CD4-positive, CD25-positive, alpha-beta regulatory T cell (primary cell): ENCODE data around the gene ZNF652. TPM values are rescaled to one million over a fixed set of nuclear protein-coding genes. Genes with fewer than 3 reads are reported as not detected.
A peak's percentile ranks its signal among the peaks of the same experiment; 100 is the strongest.

Source experiments
- ATAC-seq, 2 donors: fragments of 150-1000 bp; cut with Tn5 transposase; one replicate each; pipeline ENCODE4 v1.10.0; 2021; ENCODE audit warnings: low read depth in 2 of 2, moderate number of reproducible peaks in 2 of 2, moderate library complexity in 1 of 2
- DNase-seq, 3 donors: peaks; one replicate each; pipeline versions ENCODE4 v3.0.0 to v3.0.0-alpha.2; 2012 to 2022; ENCODE audit warnings: mixed read lengths in 1 of 3
- H3K27ac ChIP-seq: one replicate; pipeline ENCODE4 v1.7.0; 2013; ENCODE audit warnings: mild to moderate bottlenecking, low read length; ENCODE audit not compliant: insufficient read depth, poor library complexity, severe bottlenecking
- H3K27me3 ChIP-seq: one replicate; pipeline ENCODE4 v1.7.0; 2013; ENCODE audit warnings: low read length; ENCODE audit not compliant: control insufficient read depth, insufficient read depth
- H3K36me3 ChIP-seq: one replicate; pipeline ENCODE4 v1.7.0; 2013; ENCODE audit warnings: mild to moderate bottlenecking, low read length, moderate library complexity; ENCODE audit not compliant: control insufficient read depth, insufficient read depth
- H3K4me1 ChIP-seq: 2 replicates; pipeline ENCODE4 v1.7.0; 2013; ENCODE audit warnings: mild to moderate bottlenecking, low read length; ENCODE audit not compliant: insufficient read depth, control insufficient read depth, poor library complexity, severe bottlenecking
- H3K4me3 ChIP-seq: one replicate; pipeline ENCODE4 v1.7.0; 2013; ENCODE audit warnings: low read depth, mild to moderate bottlenecking, low read length, moderate library complexity
- H3K9me3 ChIP-seq, 2 experiments: 1 replicate in 1 of 2; 2 replicates in 1 of 2; pipeline ENCODE4 v1.7.0; 2013; ENCODE audit warnings: low read length in 2 of 2, mild to moderate bottlenecking in 1 of 2, moderate library complexity in 1 of 2; ENCODE audit not compliant: control insufficient read depth in 2 of 2
- H3K27ac Mint-ChIP-seq, 3 donors: one replicate each; pipeline ENCODE4 v1.8.0; 2020 to 2022; ENCODE audit warnings: mild to moderate bottlenecking in 3 of 3, mixed read lengths in 3 of 3, moderate library complexity in 2 of 3
- H3K27me3 Mint-ChIP-seq: one replicate; pipeline ENCODE4 v1.8.0; 2022; ENCODE audit warnings: mild to moderate bottlenecking, mixed read lengths
- H3K36me3 Mint-ChIP-seq: one replicate; pipeline ENCODE4 v1.8.0; 2020; ENCODE audit warnings: mixed read lengths
- H3K4me1 Mint-ChIP-seq, 4 donors: one replicate each; pipeline ENCODE4 v1.8.0; 2020 to 2022; ENCODE audit warnings: mixed read lengths in 4 of 4, mild to moderate bottlenecking in 1 of 4
- H3K4me3 Mint-ChIP-seq, 4 donors: one replicate each; pipeline ENCODE4 v1.8.0; 2020 to 2022; ENCODE audit warnings: mild to moderate bottlenecking in 4 of 4, mixed read lengths in 4 of 4, moderate library complexity in 3 of 4
- H3K9me3 Mint-ChIP-seq, 7 donors: one replicate each; pipeline ENCODE4 v1.8.0; 2020 to 2022; ENCODE audit warnings: mixed read lengths in 7 of 7, mild to moderate bottlenecking in 3 of 7, moderate library complexity in 2 of 7
- polyA plus RNA-seq, 4 donors: library from polyadenylated mRNA; unstranded; fragments of 300-500 nt; fragmentation: Illumina TruSeq; gene quantifications; one replicate each; pipeline ENCODE4 v1.2.3, GENCODE V29; 2021
- total RNA-seq: library from RNA; stranded (reverse); gene quantifications from one replicate; pipeline ENCODE4 v1.2.3, GENCODE V29; 2022

ZNF652 gene
- total and polyA plus RNA-seq, 5 donors from 2014 or later = 8.9 to 34.4 (median 16.1) TPM

GRCh38 chr17:49318435-49318965 is 43.5 kb downstream of the ZNF652 start:
- H3K4me3 ChIP-seq = no peak overlapping the region
- H3K27ac Mint-ChIP-seq = peak overlapping the region in 1 of 3 donors; percentile 17
- H3K9me3 Mint-ChIP-seq = no peaks in the 10 kb centered on the region
- no peaks in the 10 kb centered on the region for H3K27me3 ChIP-seq
- H3K4me1 Mint-ChIP-seq = peaks cover 17 to 36% (median 24%) of the 10 kb centered on the region in 4 donors
- no peak for DNase-seq
- peaks cover 12% of the 10 kb centered on the region for H3K36me3 ChIP-seq
- H3K27me3 Mint-ChIP-seq = no peaks in the 10 kb centered on the region
- H3K4me1 ChIP-seq = no peaks in the 10 kb centered on the region
- no peak for ATAC-seq
- H3K27ac ChIP-seq = no peak overlapping the region
- H3K36me3 Mint-ChIP-seq = peaks cover 6% of the 10 kb centered on the region
- no peak overlapping the region for H3K4me3 Mint-ChIP-seq
- H3K9me3 ChIP-seq = no peaks in the 10 kb centered on the region

GRCh38 chr17:49316889-49317675 is 45.0 kb downstream of the ZNF652 start:
- H3K36me3 Mint-ChIP-seq = peaks cover 6% of the 10 kb centered on the region
- peaks cover 13 to 33% (median 19%) of the 10 kb centered on the region in 4 donors for H3K4me1 Mint-ChIP-seq
- Histone ChIP-seq H3K9me3 (no peaks in the 10 kb centered on the region), H3K27ac (no peak overlapping the region), H3K4me3 (no peak overlapping the region), H3K36me3 (peaks cover 15% of the 10 kb centered on the region), H3K27me3 (no peaks in the 10 kb centered on the region), H3K4me1 (no peaks in the 10 kb centered on the region)
- no peaks in the 10 kb centered on the region for H3K27me3 Mint-ChIP-seq
- H3K4me3 Mint-ChIP-seq = peak overlapping the region in 1 of 4 donors; percentile 15
- peak overlapping the region; percentile 8 to 78 (median 56) for H3K27ac Mint-ChIP-seq
- H3K9me3 Mint-ChIP-seq = no peaks in the 10 kb centered on the region
- DNase-seq = no peak
- ATAC-seq = no peak

- peaks cover 6% of the 10 kb centered on the region for H3K36me3 Mint-ChIP-seq
- H3K4me1 ChIP-seq = no peaks in the 10 kb centered on the region
- H3K9me3 ChIP-seq = no peaks in the 10 kb centered on the region
- DNase-seq (no peak), ATAC-seq (no peak)
- no peaks in the 10 kb centered on the region for H3K27me3 Mint-ChIP-seq
- H3K4me1 Mint-ChIP-seq = peaks cover 13 to 33% (median 19%) of the 10 kb centered on the region in 4 donors
- no peak overlapping the region for H3K4me3 ChIP-seq
- H3K36me3 ChIP-seq = peaks cover 24% of the 10 kb centered on the region
- peak overlapping the region in 2 of 3 donors; percentile 42 to 66 for H3K27ac Mint-ChIP-seq
- peak overlapping the region in 2 of 4 donors; percentile 5 to 26 for H3K4me3 Mint-ChIP-seq
- no peaks in the 10 kb centered on the region for H3K9me3 Mint-ChIP-seq
- H3K27ac ChIP-seq = no peak overlapping the region
- no peaks in the 10 kb centered on the region for H3K27me3 ChIP-seq
These were observed 45.8 kb downstream of the ZNF652 start for GRCh38 chr17:49316258-49316570.

- Mint-ChIP-seq H3K9me3 (no peaks in the 10 kb centered on the region), H3K27me3 (no peaks in the 10 kb centered on the region), H3K36me3 (peaks cover 6% of the 10 kb centered on the region), H3K4me1 (peaks cover 13 to 33% (median 17%) of the 10 kb centered on the region in 4 donors), H3K4me3 (peak overlapping the region; percentile 2 to 88 (median 57)), H3K27ac (peak overlapping the region; percentile 24 to 66 (median 66))
- Histone ChIP-seq H3K27ac (no peak overlapping the region), H3K9me3 (no peaks in the 10 kb centered on the region), H3K27me3 (no peaks in the 10 kb centered on the region), H3K4me1 (no peaks in the 10 kb centered on the region), H3K36me3 (peaks cover 29% of the 10 kb centered on the region), H3K4me3 (peak overlapping the region; percentile 58)
- ATAC-seq (peak; percentile 100), DNase-seq (peak; percentile 64 to 87 (median 79))
These were observed 46.3 kb downstream of the ZNF652 start for GRCh38 chr17:49315551-49316257.

GRCh38 chr17:49312722-49313121 is 49.3 kb downstream of the ZNF652 start:
- no peak overlapping the region for H3K27ac Mint-ChIP-seq
- ATAC-seq (no peak), DNase-seq (no peak)
- no peaks in the 10 kb centered on the region for H3K27me3 Mint-ChIP-seq
- Histone ChIP-seq H3K4me3 (no peak overlapping the region), H3K4me1 (no peaks in the 10 kb centered on the region), H3K9me3 (no peaks in the 10 kb centered on the region), H3K36me3 (peaks cover 36% of the 10 kb centered on the region), H3K27ac (no peak overlapping the region), H3K27me3 (no peaks in the 10 kb centered on the region)
- H3K9me3 Mint-ChIP-seq = no peaks in the 10 kb centered on the region
- H3K4me3 Mint-ChIP-seq = no peak overlapping the region
- peaks cover 9% of the 10 kb centered on the region for H3K36me3 Mint-ChIP-seq
- peaks cover 7 to 27% (median 17%) of the 10 kb centered on the region in 4 donors for H3K4me1 Mint-ChIP-seq

GRCh38 chr17:49299996-49300395 is 62.1 kb downstream of the ZNF652 start:
- Mint-ChIP-seq H3K27me3 (no peaks in the 10 kb centered on the region), H3K4me3 (no peak overlapping the region), H3K4me1 (peaks cover 0 to 5% (median 0%) of the 10 kb centered on the region in 4 donors), H3K9me3 (peaks cover 0 to 1% (median 0%) of the 10 kb centered on the region in 7 donors), H3K27ac (no peak overlapping the region), H3K36me3 (peaks cover 20% of the 10 kb centered on the region)
- H3K27me3 ChIP-seq = no peaks in the 10 kb centered on the region
- DNase-seq = no peak
- no peaks in the 10 kb centered on the region for H3K9me3 ChIP-seq
- no peak overlapping the region for H3K4me3 ChIP-seq
- H3K27ac ChIP-seq = no peak overlapping the region
- peaks cover 28% of the 10 kb centered on the region for H3K36me3 ChIP-seq
- no peak for ATAC-seq
- no peaks in the 10 kb centered on the region for H3K4me1 ChIP-seq

GRCh38 chr17:49298371-49298976 is 63.6 kb downstream of the ZNF652 start:
- H3K4me3 ChIP-seq = no peak overlapping the region
- no peaks in the 10 kb centered on the region for H3K4me1 ChIP-seq
- DNase-seq (no peak), ATAC-seq (no peak)
- H3K9me3 Mint-ChIP-seq = no peaks in the 10 kb centered on the region
- peaks cover 0 to 12% (median 8%) of the 10 kb centered on the region in 4 donors for H3K4me1 Mint-ChIP-seq
- H3K9me3 ChIP-seq = no peaks in the 10 kb centered on the region
- peaks cover 26% of the 10 kb centered on the region for H3K36me3 ChIP-seq
- no peaks in the 10 kb centered on the region for H3K27me3 Mint-ChIP-seq
- no peaks in the 10 kb centered on the region for H3K27me3 ChIP-seq
- no peak overlapping the region for H3K27ac Mint-ChIP-seq
- H3K4me3 Mint-ChIP-seq = no peak overlapping the region
- H3K36me3 Mint-ChIP-seq = peaks cover 17% of the 10 kb centered on the region
- no peak overlapping the region for H3K27ac ChIP-seq
